GM18505 (cell line): Measurements from ENCODE around the gene DPYSL4.

Experiments used
- ATAC-seq: cut with Tn5 transposase; IDR thresholded peaks from one replicate; pipeline ENCODE4 v1.9.1; 2021; ENCODE audit not compliant: unreplicated experiment
- POLR2A ChIP-seq: IDR thresholded peaks from 4 replicates; pipeline ENCODE4 v1.6.1; 2011; ENCODE audit warnings: borderline replicate concordance; ENCODE audit not compliant: insufficient read depth, insufficient read length; ENCODE audit errors: extremely low read depth

The DPYSL4 gene

GRCh38 chr10:132184816-132185593, 1.7 kb upstream of the DPYSL4 start:
- ATAC-seq: no peak
- TF ChIP-seq POLR2A: no peak

GRCh38 chr10:132185601-132186487, 904 bp upstream of the DPYSL4 start:
- no peak for ATAC-seq
- TF ChIP-seq POLR2A: no peak

GRCh38 chr10:132187430-132188138, 836 bp downstream of the DPYSL4 start:
- no peak for TF ChIP-seq POLR2A
- no peak for ATAC-seq

- no peak for TF ChIP-seq POLR2A
- ATAC-seq: no peak
Observed at GRCh38 chr10:132188331-132188730, 1.6 kb downstream of the DPYSL4 start.

GRCh38 chr10:132189016-132189415, 2.3 kb downstream of the DPYSL4 start:
- ATAC-seq: no peak

GRCh38 chr10:132189810-132190422, 3.2 kb downstream of the DPYSL4 start:
- no peak for TF ChIP-seq POLR2A
- no peak for ATAC-seq

More at GRCh38 chr10:132189016-132189415, 2.3 kb downstream of the DPYSL4 start:
- TF ChIP-seq POLR2A: no peak

- no peak for TF ChIP-seq POLR2A
Observed at GRCh38 chr10:132192076-132192975, 5.6 kb downstream of the DPYSL4 start.

GRCh38 chr10:132192991-132193665, 6.4 kb downstream of the DPYSL4 start:
- no peak for TF ChIP-seq POLR2A
- ATAC-seq: no peak

More at GRCh38 chr10:132192076-132192975, 5.6 kb downstream of the DPYSL4 start:
- no peak for ATAC-seq

GRCh38 chr10:132193907-132194552, 7.3 kb downstream of the DPYSL4 start:
- ATAC-seq: no peak
- no peak for TF ChIP-seq POLR2A

GRCh38 chr10:132194726-132195125, 8.0 kb downstream of the DPYSL4 start:
- no peak for ATAC-seq
- TF ChIP-seq POLR2A: no peak
